GM18526 (cell line): Measurements from ENCODE around the gene SMTNL1.

Experiments used
- POLR2A ChIP-seq: IDR thresholded peaks from 3 replicates; pipeline ENCODE4 v1.6.1; 2011; ENCODE audit not compliant: insufficient read length; ENCODE audit errors: extremely low read depth

Gene SMTNL1

DNA sequence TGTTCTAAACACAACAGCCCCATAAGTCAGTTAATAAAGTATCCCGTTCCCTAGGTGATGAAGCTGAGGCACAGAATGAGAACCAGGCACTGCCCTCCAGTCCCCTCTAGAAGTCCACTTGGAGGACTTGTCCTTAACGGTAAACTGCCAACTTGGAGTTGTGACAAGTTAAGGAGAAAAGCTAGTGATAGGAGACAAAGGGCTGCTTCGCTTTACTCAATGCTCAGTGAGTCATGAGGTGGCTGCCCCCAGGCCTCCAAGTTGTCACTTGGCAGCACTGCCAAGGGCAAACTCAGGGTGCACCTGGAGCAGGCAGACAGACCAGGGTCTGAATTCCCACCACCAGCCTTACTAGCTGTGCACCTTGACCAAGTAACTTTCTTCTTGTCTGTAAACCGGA is 35.4 kb upstream of the SMTNL1 start:
- no peak for TF ChIP-seq POLR2A

GRCh38 chr11:57502376-57502775 is 35.0 kb upstream of the SMTNL1 start:
- no peak for TF ChIP-seq POLR2A

DNA sequence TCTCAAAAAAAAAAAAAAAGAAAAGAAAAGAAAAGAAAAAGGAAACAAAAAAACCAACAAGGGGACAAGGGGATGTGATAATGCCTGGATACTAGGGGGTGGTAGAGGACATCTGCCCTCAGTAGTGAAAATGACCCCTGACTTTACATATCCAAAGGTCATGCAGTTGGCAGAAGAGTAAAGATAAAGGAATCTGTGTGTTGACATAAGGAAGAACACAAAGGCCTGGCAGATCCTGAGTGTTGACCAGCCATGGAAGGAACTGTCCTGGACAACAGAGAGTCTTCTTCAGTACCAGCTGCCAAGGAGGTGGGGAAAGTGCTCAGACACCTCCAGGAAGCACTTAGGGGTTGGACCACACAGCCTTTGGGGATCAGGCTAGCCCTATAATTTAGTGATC is 34.5 kb upstream of the SMTNL1 start:
- TF ChIP-seq POLR2A, result no peak

DNA sequence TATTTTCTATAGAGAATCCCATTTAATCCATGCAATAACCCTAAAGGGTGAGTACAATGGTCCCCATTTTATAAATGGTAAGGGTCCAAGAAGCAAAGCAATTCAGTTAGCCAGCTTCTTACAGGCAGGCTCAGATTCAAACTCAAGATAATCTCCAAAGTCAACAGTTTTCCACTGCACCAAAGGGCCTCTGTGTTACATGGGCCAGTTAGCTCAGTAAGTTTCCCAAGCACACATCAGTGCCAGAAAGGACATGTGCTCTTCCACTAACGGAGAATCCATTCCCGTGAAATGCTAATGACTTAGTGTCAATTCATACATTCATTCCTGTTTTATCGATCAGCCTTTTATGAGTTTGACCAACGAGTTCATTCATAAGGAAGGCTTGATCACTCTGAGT is 32.9 kb upstream of the SMTNL1 start:
- no peak for TF ChIP-seq POLR2A

GRCh38 chr11:57506522-57506921 is 30.9 kb upstream of the SMTNL1 start:
- TF ChIP-seq POLR2A, result no peak

DNA sequence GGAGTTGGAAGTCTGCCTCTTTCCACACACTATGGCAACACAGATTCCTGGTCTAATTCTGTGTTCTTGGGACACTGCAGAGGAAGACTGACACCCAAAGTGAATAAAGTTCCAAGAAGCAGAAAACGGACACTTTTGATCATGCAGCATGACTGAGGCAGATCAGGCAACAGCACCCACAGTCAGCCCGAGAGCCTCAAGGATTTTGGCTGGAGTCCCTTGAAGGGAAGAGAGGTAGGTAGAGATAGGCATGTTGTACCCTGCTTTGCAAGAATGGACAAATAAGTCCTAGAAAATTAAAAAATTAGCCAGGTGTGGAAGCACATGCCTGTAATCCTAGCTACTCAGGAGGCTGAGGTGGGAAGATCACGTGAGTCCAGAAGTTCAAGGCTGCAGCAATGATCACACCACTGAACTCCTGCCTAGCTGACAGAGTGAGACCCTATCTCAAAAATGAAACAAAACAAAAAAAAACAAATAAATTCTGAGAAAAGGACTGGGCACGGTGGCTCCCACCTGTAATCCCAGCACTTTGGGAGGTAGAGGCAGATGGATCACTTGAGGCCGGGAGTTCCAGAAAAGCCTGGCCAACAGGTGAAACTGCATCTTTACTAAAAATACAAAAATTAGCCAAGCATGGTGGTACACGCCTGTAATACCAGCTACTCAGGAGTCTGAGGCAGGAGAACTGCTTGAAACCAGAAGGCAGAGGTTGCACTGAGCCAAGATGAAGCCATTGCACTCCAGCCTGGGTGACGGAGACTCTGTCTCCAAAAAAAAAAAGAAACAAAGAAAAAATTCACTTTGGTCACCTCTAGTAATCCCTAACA is 28.8 kb upstream of the SMTNL1 start:
- TF ChIP-seq POLR2A, result no peak

DNA sequence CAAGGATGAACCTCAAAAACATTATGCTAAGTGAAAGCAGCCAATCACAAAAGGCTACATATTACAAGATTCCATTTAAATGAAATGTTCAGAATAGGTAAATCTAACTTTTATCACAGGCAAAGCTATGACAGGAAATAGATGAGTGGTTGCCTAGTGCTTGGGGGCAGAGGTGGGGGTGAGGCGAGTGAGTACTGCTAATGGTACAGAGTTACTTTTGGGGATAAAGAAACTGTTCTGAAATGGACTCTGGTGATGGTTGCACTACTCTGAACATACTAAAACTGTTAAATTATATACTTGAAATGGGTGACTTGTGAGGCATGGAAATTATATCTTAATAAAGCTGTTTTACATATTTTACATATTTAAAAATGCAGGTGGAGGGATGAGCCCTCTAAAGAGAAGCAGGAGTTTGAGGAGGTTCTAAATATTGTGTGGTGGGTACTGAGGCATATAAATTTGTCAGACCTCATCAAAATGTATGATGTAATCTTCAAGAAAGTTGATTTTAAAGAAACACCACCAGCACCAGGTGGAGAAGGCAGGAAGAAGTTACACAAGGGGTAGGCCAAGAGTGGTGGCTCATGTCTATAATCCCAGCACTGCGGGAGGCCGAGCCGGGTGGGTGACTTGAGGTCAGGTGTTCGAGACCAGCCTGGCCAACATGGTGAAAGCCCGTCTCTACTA is 25.5 kb upstream of the SMTNL1 start:
- no peak for TF ChIP-seq POLR2A

DNA sequence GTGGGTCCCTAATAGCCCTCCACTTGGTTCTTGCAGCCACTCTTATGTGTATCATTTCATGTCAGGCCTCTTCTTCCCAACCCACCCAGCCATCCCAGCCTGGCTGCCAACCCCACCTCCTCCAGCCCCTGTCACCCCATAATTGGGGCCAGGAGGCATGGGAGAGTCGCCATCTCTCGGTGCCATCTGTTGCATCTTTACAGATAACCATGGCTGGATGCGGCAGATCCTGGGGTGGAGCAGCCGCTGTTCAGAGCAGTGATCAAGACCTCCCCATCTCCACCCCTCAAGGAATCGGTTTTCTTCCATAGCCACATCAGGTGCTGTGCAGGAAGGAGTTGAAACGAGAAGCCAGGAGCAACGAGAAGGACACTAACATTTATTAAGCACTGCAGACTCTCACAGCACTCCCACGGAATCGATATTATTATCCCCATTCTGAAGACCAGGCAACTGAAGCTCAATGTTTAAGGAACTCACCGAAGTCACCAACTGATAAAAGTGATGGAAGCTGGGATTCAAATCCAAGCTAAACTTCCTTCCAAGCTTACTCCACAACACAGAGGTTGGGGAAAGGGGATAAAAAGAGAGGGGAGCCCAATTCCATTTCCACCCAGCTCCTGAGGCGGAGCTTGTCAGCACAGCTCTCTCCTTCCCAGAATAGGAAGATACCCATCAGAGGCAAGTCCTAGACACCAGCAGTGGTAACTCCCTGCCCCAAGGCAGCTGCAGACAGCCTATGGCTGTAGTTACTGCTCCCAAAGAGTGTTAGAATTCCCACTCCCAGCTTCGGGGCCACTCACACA is 24.5 kb upstream of the SMTNL1 start:
- no peak for TF ChIP-seq POLR2A

DNA sequence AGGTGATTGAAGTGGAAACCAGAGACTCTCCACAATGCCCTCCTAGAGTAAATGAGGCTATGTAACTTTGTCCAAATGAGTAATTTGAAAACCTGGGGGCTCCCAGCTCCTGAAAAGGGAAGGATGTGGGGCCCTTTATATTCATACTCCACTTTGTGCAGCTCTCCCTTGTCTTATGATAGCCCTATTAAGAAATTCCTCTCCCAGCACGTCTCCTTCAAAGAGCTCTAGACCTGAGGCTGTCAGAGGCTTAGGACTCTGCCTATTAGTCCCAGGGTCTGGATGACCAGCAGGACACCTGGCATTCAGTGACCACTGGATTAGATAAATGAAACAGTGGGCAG is 24.0 kb upstream of the SMTNL1 start:
- no peak for TF ChIP-seq POLR2A

- no peak for TF ChIP-seq POLR2A
Observed at GRCh38 chr11:57513911-57514537, 23.4 kb upstream of the SMTNL1 start.

DNA sequence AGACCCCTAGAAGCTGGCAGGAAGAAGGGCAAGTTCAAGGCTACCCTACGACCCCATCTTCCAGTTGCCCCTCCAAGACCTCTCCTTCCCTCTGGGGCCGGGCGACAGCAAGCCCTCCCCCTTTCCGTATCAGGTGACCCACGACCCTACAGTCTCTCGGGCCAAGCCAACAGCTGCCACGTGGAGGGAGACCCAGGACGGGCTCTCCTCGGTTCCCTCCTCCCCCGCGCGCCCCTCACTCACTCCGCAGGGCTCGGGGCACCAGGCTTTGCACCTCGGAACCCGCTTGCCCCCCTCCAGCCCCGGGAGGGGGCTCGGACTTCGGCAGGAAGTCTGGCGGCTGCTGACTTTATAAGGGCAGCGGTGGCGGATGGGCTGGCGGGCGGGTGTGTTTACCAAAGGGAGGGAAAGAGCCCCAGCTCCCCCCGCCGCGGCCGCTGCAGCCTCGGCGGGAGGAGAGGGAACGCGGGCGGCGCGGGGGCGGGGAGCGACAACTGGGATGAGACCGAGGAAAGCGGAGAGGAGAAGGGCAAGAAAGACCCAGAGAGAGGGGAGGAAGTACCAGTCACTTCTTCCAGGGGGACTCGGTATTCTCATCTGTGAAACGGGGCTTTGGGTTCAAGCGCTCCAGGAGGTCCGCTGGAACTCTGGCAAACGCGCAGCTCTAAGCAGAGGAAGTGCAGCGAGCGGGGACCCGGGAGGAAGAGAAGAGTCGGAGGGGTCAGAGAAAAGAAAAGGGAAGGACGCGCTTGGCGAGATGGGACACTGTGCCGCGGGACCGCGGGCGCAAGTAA is 22.7 kb upstream of the SMTNL1 start:
- TF ChIP-seq POLR2A, result peak; percentile 23

- no peak for TF ChIP-seq POLR2A
Observed at GRCh38 chr11:57515332-57516060, 21.9 kb upstream of the SMTNL1 start, which contains the start of gene SLC43A1. Gene SLC43A1, minus strand, starts transcription at chr11:57515702. Its CDS starts 1,591 bp downstream, at chr11:57514111.

DNA sequence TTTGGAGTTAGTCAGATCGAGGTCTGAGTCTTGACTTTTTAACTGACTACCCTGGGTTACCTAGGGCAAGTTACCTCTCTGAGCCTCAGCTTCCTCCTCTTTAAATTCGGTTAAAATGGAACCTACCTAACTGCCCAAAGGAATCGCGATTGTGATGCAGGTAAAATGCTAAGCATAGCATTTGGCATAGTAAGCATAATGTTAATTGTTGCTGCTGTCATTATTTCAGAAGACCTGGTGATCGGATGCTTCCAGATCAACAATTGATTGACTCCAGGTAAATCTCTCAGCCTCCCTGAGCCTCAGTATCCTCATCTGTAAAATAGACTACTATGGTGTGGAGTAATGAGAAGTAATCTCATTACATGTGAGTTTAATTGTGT is 21.3 kb upstream of the SMTNL1 start:
- no peak for TF ChIP-seq POLR2A

- no peak for TF ChIP-seq POLR2A
Observed at GRCh38 chr11:57521116-57521515, 16.3 kb upstream of the SMTNL1 start.
